HG03060 (cell line): ENCODE data around the gene HNRNPH3.

Source experiments
- ATAC-seq: cut with Tn5 transposase; IDR thresholded peaks from one replicate; pipeline ENCODE4 v1.9.1; 2021; ENCODE audit warnings: low read depth, moderate number of reproducible peaks; ENCODE audit not compliant: unreplicated experiment

HNRNPH3 gene

DNA sequence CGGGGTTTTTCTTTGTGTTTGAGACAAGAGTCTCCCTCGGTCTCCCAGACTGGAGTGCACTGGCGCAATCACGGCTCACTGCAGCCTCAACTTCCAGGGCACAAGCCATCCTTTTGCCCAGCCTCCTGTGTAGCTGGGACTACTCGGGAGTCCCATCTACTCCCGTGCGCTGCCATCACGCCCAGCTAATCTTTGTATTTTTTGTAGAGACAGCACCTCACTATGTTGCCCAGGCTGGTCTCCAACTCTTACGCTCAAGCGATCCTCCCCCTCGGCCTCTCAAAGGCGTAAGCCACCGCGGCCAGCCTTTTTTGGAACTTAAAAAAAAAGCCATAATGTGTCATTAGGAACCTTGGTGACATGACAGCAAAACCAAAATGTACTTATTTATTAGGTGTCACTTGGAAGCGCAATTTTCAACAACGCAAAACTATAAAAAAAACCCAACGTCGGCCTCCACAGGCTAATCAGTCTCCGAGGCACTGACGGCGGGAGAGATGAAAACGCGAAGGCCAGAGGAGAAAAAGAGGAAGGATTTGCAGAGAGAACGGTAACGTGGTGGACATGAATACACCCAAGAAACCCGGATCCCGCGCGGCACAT is 911 bp upstream of the HNRNPH3 start:
- no peak for ATAC-seq

DNA sequence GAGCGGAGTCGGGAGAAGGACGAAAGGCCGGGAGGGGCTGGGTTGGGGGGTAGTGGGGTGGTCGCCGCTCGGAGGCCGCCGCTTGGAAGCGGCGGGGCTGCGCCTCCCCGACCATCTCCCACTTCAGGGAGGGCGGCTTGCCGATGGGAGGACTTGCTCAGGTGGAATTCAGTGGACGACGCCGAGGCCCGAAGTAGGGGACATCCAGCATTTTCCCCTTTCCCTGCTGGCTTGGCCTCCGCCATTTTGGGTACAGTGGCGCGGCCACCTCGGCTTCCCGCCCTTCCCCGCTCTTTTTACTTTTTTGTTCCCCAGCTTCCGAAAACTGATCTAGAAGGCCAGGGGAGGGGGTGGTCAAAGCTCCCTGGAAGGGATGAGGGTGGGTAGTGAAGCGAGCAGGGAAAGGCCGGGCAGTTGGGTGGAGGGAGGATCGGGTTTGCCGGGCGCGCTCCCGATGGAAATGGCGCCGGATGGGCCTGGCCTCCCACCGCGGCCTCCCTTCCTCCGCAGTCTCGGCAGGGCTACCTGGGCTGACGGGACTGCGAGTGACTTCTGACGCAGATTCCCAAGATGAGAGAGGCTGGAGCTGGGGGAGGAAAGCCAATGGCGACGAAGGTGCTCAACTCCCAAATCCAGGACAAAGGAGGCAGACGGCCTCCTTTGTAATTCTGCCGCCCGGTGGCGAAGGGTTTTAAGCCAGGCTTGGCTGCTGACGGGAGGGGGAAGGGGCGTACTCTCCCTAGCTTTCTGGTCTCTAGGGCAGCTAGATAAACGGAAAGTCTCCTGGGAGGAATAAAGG is 594 bp downstream of the HNRNPH3 start, which contains the start of gene PBLD:
TSS of gene PBLD (minus strand) at position 670 of the 799 bp plus-strand sequence. CDS start 26,084 bp downstream, outside the sequence.
- ATAC-seq = no peak

DNA sequence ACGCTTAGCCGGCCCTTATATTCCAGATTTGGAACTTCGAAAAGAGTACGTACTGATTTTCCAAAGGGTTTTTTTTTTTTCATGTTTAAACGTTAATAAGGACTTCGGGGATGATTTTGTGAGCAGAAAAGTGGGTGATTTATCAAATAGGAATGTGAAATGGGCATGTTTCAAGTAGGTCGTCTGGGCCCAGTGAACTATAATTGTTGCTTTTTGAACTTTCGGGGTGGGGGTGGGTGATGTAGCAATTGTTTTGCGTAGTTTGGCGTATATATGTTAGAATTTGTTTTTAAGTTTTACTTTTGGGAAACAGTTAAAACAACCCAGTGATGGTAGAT is 1.2 kb downstream of the HNRNPH3 start:
- ATAC-seq = no peak

DNA sequence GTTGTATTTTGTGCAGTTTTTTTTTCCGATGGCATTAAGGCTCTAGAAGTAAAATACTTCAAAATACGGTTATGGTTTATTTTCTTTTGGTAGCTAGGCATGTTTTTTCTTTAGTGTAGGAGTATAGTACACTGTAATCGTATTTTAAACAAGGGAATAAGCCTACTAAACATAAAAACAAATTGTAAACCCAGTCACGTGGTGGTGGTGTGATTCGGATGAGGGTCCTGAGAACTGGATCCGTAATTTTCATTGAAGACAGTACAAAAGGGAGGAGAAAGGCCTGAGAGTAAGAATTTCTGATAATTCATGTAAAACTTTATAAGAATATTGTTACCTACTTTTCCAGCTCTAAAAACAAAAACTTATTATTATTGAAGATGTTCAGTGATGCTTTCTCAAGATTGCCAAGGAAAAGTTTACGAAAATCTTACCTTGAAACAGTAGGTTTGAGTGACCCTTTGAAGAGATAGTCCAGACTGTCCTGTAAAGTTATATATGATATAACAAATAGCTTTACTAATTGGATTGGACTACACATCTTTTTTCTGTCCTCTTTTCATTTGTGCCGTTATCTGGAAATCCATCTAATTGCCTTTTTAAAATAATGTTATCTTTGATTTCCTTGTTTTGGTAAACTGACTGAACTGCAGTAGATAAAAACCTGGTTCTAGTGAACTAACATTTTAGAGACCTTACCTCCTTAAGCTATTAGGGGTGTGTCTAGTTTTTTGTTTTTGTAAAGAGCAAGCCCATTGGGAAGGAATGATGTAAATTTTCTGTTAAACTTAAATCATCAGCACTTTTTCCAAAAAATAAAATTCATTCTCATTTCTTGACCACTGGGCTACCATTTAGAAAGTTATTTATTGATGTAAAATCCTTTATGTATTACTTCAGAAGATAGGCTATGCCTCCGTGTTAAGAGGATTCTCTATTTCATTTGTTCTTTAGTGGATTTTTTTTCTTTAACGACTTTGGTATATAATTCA is 1.9 kb downstream of the HNRNPH3 start:
- no peak for ATAC-seq

DNA sequence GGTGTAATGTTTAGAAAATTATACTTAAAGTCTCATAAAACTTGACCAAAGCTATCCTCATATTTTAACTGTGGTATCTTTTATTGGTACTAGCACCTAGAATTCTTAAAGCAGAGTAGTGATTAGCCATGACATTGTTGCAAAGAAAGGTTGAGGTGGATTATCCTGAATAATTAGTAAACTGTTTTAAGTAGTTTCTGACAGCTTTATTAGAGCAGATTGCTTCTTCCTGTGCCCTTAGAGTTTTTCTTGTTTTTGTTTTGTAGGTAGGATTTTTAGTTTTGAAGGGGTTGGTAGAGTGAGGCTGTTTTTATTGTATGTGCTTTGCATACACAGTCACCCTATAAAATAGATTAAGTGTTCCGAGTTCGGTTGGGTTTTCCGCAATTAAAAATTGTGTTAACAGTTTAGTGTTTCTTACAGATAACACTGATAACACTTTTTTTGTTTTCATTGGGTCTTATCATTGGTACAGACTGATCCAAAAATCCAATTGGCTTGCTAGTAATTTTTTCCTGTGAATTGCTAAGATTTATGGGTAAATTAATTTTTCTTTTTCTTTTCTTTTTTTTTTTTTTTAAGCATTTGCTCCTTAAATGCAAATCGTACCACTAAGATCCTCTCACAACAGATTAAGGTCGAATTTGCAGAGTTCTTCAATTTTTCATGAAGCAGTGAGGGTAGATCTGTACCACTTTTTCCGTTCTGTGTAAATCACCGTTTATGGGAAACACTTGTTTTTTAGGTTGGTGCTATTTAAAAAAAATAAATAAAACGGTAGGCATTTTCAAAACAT is 3.0 kb downstream of the HNRNPH3 start:
- ATAC-seq = no peak

DNA sequence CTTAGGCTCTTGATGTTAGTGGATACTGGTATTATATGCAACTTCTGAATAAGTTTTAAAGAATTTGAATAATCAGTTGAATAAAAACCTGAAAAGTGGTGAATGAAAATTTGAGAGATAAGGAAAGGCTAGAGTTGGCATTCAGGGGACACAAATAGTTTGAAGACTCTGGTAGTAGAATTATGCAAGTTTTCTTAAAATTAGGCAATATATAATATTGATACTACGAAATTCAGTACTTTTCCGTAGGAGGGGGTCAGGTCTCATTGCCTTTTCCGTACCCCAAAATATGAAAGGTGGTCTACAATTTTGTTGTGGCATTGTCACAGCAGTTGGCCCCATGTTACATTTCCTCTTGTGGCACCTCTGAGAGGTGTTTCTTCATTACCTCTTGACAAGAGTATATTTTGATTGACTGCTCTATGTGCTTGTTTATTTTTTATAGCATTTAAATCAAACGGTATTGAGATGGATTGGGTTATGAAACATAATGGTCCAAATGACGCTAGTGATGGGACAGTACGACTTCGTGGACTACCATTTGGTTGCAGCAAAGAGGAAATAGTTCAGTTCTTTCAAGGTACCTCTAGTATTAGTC is 5.0 kb downstream of the HNRNPH3 start:
- ATAC-seq = no peak

DNA sequence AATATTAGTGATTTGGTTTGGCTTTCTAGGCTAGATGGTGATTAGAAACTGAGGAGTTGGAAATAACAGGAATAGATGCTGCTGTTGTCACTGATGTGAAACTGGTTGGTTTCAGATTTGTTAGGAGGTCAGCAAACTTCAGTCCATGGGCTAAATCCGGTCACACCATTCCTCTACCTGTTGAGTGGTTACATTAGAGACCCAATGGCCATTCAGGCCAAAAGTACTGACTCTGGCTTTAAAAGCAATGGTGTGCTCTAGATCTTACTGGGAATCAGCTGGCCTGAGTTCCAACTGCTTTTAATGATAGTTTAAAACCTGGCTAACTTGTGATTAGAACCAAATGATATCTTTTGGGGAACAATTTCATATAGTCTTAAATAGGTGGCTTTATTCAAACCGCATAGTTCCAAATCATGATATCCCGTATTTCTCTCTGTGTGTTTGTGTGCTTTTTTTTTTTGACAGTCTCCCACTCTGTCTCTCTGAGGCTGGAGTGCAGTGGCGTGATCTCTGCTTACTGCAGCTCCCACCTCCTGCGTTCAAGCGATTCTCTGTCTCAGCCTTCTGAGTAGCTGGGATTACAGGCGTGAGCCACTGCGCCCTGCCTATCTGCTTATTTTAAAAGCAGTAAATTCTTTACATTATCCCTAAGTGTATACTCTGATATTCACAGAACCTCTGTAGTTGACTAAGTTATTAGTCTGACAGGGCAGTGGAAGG is 8.7 kb downstream of the HNRNPH3 start:
- no peak for ATAC-seq

DNA sequence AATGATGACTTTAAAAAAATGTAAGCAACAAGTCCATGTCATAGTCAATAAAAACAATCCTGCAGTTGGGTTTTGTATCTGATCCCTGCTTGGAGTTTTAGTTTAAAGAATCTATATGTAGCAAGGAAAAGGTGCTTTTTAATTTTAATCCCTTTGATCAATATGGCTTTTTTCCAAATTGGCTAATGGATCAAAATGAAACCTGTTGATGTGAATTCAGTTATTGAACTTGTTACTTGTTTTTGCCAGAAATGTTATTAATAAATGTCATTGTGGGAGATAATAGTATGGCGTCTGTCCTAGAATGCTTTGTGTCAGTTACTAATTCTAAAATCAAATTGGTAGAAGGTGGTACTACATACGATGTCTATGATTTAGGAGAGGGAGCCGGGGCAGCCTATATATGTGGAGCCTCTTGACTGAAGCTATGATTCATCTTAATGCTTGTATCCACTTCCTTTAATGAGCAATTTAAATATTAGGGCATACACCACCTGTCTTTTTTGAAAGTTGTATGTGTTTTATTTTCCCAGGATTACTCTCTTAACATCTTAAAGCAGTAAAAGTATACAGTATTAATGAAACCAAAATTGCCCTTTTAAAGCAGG is 11.1 kb downstream of the HNRNPH3 start:
- ATAC-seq = no peak

DNA sequence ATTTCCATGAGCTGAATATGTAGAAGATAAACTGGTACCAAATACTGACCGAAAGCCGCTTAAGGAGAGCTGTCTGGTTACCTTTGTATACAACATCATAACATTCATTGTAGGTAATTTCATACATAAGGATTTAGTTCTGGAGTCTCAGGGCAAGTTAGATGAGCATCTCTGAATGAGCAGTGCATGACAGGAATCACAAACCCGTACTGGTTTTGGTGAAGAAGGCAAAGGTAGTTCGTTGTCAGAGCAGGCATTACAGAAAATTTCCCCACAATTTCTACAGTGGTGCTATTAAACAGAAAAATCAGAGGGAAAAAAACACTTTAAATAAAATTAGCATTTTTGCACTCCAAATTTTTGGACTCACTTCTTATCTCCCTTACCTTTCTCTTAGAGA is 13.8 kb downstream of the HNRNPH3 start:
- ATAC-seq = no peak

DNA sequence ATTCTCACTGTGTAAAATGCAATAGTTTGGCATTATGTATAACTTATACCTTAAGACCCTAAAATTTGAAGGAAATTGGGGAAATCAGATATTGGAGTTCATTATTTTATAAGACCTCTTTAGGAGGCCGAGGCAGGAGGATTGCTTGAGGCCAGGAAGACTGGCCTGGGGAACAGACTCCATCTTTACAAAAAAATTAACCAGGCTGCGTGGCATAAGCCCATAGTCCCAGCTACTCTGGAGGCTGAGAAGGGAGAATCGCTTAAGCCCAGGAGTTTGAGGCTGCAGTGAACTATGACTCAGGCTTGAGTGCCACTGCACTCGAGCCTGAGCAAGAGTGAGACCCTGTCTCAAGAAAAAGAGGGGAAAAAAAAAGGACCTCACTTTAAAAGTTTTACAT is 14.9 kb downstream of the HNRNPH3 start:
- ATAC-seq = no peak

DNA sequence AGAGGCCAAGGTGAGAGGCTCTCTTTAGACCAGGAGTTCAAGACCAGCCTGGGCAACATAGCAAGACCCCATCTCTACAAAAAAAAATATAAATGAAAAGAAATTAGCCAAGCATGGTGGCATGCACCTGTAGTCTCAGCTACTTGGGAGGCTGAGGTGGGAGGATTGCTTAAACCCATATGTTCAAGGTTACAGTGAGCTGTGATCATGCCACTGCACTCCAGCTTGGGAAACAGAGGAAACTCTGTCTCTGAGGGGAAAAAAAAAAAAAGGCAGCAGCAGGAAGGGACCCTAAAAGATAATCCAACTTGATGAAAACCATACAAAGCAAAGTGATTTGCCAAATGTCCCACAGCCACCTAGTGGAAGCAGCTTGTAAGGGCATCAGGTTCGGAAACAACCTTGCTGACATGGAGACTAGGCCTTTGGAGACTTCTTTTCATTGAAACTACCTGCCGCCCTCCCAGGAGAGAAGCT is 16.4 kb downstream of the HNRNPH3 start:
- no peak for ATAC-seq

DNA sequence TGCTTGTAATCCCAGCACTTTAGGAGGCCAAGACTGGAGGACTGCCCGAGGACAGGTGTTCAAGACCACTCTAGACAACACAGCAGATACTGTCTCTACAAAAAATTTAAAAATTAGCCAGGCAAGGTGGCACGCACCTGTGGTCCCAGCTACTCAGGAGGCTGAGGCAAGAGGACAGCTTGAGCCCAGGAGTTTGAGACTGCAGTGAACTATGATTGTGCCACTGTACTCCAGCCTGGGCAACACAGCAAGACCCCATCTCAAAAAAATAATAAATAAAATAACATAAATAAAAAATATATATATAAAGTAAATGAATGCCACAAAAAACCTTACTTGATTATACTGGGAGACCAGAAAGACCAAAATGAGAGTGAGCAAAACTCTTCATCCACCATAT is 21.7 kb downstream of the HNRNPH3 start:
- no peak for ATAC-seq

DNA sequence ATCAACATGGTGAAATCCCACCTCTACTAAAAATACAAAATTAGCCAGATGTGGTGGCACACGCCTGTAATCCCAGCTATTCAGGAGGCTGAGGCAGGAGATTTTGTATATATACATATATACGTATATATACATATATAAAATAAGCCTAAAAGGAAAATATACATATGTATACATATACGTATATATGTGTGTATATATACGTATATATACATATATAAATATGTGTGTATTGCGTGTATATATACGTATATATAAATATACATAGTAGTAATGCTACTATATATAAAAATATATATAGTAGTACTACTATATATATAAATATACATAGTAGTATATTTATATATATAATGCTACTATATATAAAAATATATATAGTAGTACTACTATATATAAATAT is 27.3 kb downstream of the HNRNPH3 start:
- no peak for ATAC-seq

DNA sequence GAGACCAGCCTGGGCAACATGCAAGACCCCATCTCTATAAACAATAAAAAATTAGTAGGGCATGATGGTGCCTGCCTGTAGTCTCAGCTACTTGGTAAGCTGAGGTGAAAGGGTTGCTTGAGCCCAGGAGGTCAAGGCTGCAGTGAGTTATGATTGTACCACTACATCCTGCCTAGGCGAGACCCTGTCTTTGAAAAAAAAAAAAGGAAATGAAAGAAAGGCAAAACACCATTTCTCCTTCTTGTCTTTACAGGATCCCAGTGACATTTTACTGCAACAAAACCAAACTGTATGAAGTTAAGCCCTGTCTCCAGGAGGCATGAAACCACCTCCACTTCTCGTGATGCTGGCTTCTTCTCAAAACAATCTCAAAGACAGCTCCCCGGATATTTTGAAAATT is 30.7 kb downstream of the HNRNPH3 start:
- no peak for ATAC-seq

DNA sequence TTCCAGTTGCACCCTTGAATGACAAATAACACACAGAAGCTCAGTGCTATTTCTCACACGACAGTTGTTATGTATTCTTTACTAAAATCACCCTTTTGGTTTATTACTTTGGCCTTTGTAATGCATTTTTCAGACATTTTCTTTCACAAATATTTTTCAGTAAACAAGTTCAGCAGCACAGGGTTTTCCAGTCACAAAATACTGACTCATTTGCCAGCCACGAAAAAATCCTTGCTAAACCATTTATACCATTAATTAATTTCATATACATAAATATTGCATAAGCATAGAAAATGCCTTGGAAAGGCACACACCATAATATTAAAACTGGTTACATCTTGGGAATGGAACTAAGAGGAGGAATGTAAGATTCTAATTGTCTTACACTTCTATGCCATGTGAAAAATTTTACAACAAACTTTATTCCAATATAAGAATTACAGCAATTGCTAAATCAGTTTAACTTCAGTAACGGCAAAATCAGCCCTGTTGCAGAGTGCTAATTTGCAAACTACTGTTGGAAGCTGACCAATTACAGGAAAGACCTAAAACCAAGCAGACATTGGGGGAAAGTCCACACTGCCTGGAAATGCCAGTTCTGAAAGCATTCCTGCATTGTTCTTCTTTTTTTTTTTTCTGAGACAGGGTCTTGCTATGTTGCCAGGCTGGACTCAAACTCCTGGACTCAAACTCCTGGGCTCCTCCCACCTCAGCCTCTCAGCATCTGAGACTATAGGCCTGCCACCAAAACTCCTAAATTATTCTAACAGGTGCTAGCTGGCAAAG is 32.4 kb downstream of the HNRNPH3 start:
- ATAC-seq = no peak

DNA sequence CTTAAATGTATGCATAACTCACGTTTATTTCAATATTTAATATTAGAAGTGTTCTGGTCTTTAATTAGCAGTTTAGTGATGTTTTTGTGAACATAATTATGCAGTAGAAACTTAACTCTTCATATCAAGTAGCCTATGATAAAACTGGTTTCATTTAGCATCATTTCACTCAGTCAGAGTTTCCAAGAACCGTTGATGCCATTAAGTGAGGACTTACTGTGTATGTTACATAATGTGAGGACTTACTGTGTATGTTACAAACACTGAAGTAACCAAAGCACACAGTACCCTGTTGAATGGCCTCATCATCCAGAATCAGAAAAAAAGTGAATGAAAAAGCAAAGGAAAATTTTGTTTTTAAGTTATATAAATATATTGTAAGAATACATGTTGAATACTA is 33.7 kb downstream of the HNRNPH3 start:
- ATAC-seq = no peak

DNA sequence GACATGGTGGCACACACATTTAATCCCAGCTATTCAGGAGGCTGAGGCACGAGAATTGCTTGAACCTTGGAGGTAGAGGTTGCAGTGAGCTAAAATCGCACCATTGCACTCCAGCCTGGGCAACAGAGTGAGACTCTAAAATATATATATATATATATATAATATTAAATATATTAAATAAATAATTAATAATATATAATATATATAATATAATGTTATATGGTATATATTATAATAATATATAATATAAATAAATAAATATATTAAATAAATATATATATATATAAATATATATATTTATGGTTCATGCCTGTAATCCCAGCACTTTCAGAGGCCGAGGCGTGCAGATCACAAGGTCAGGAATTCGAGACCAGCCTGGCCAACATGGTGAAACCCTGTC is 34.7 kb downstream of the HNRNPH3 start:
- no peak for ATAC-seq

DNA sequence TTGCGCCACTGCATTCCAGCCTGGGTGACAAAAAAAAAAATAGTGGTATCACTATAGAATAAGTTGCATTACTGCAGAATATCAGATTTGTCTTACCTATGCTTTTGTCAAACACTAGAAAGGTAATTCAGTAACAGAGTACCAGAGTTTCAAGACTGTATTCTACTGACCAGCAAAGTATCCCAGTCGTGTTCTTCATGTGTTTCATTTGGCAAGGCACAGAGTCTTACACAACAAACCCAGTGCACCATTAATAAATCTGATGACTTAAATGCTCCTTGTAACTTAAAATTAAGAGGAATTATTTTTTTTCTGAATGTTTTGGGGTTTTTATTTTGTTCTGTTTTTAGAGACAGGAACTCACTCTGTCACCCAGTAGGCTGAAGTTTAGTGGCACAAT is 35.3 kb downstream of the HNRNPH3 start:
- no peak for ATAC-seq
